ENCODE data around the gene IQSEC3. TPM values are rescaled to one million over a fixed set of nuclear protein-coding genes. Genes with fewer than 3 reads are reported as not detected.
"Not testable (repeated sequence)": the region's sequence is repeated elsewhere in the genome, so short reads cannot be mapped to it uniquely, and the experiment has no call there.

Gene IQSEC3
- total RNA-seq, result 4.6 TPM
- long read RNA-seq, partial matches to known transcripts, result 1 of 4 reads
- long read RNA-seq, other reads (novel, unspliced or antisense), result 3 of 4 reads

DNA sequence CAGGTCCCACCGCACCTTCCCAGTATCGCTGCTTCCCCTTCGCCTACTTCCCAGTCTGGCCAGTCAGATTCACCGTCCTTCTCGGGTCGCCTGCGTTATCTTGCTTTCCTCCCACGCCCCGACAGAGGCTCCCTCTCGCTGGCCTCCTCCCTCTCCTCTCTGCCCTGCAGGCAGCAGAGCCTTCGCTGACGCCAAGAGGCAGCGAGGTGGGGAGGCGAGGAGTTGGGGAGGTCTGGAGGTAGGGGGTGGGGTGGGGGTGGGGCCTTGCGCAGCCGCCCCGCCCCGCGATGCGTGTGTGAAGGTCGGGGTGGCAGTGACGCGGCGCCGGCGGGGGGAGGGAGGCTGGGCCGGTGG lies at the start of gene IQSEC3:
Gene IQSEC3 (plus strand): TSS at position 340 of the 354 bp plus-strand sequence. CDS start 116 bp downstream, outside the sequence.
- intact Hi-C loops (cut with DNase I); H3K4me1 ChIP-seq; H3K4me3 ChIP-seq; H3K27ac ChIP-seq; DNase-seq; H3K36me3 ChIP-seq; H3K9me3 ChIP-seq: not testable (repeated sequence)
- ATAC-seq, result peak; percentile 4
- peaks cover 18% of the 10 kb centered on the region for H3K27me3 ChIP-seq

DNA sequence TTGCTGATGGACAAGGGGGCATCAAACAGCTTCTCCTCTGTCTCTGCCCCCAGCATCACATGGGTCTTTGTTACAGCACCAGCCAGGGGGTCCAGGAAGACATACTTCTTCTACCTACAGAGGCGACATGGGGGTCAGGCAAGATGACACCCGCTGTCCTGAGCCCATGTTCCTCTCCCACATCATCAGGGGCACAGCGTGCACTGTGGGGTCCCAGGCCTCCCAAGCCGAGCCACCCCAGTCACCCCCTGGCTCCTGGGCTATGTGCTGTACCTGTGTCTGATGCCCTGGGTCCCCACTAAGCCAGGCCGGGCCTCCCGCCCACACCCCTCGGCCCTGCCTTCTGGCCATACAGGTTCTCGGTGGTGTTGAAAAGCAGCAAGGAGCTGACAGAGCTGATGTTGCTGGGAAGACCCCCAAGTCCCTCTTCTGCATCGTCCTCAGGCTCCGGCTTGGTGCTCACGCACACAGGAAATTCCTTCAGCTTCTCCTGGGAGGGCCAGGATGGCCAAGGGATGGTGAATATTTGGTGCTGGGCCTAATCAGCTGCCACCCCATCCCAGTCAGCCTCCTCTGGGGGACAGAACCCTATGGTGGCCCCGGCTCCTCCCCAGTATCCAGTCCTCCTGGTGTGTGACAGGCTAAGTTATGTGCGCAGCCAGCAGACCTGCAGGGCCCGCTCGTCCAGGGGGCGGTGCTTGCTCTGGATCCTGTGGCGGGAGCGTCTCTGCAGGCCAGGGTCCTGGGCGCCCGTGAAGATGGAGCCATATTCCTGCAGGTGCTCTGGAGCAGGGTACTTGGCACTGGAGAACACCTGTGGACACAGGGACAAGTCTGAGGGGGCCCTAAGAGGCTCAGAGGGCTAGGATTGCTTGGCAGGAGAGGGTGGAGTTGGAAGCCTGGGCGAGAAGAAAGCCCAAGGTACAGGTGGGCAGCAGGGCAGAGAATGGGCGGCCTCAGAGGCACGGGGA lies 48.9 kb upstream of the IQSEC3 start:
- ATAC-seq; H3K4me3 ChIP-seq; DNase-seq; H3K9me3 ChIP-seq; H3K27ac ChIP-seq; H3K27me3 ChIP-seq; intact Hi-C loops (cut with DNase I): not testable (repeated sequence)
- H3K4me1 ChIP-seq, result peaks cover 23% of the 10 kb centered on the region
- peaks cover 24% of the 10 kb centered on the region for H3K36me3 ChIP-seq

DNA sequence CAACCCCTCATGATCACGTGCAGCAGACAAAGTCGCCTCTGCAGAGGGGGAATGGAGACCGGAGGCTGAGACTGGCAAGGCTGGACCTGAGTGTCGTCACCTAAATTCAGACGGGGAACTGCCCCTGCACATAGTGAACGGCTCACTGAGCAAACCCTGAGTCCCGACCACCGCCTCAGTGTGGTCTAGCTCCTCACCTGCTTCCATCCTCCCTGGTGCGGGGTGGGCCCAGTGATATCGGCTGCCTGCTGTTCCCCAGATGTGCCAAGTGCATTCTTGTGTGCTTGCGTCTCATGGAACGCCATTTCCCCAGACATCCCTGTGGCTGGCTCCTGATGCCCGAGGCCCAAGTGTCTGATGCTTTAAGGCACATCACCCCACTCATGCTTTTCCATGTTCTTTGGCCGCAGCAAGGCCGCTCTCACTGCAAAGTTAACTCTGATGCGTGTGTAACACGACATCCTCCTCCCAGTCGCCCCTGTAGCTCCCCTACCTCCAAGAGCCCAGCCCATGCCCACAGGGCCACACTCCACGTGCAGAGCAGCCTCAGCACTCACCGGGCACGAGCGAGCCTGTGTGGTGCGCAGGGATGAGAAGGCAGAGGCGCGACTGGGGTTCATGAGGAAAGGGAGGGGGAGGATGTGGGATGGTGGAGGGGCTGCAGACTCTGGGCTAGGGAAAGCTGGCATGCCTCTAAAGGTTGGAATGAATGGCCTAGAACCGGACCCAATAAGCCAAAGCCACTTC lies 47.6 kb upstream of the IQSEC3 start:
- H3K27ac ChIP-seq; DNase-seq; H3K4me3 ChIP-seq; H3K9me3 ChIP-seq; H3K27me3 ChIP-seq; intact Hi-C loops (cut with DNase I); ATAC-seq: not testable (repeated sequence)
- H3K4me1 ChIP-seq, result peaks cover 15% of the 10 kb centered on the region
- peaks cover 24% of the 10 kb centered on the region for H3K36me3 ChIP-seq

GRCh38 chr12:19906-20305 lies 46.7 kb upstream of the IQSEC3 start:
- H3K9me3 ChIP-seq; intact Hi-C loops (cut with DNase I); ATAC-seq; DNase-seq; H3K4me3 ChIP-seq; H3K27me3 ChIP-seq; H3K27ac ChIP-seq: not testable (repeated sequence)
- Histone ChIP-seq H3K4me1 (peaks cover 15% of the 10 kb centered on the region), H3K36me3 (peaks cover 24% of the 10 kb centered on the region)

- Histone ChIP-seq H3K4me1 (peaks cover 15% of the 10 kb centered on the region), H3K27me3 (no peaks in the 10 kb centered on the region), H3K4me3 (no peak overlapping the region), H3K27ac (no peak overlapping the region), H3K9me3 (no peaks in the 10 kb centered on the region), H3K36me3 (peaks cover 24% of the 10 kb centered on the region)
- intact Hi-C loops (cut with DNase I), result no loop called here
- no peak for DNase-seq
- peak; percentile 29 for ATAC-seq
- TF ChIP-seq, protein P1, sequence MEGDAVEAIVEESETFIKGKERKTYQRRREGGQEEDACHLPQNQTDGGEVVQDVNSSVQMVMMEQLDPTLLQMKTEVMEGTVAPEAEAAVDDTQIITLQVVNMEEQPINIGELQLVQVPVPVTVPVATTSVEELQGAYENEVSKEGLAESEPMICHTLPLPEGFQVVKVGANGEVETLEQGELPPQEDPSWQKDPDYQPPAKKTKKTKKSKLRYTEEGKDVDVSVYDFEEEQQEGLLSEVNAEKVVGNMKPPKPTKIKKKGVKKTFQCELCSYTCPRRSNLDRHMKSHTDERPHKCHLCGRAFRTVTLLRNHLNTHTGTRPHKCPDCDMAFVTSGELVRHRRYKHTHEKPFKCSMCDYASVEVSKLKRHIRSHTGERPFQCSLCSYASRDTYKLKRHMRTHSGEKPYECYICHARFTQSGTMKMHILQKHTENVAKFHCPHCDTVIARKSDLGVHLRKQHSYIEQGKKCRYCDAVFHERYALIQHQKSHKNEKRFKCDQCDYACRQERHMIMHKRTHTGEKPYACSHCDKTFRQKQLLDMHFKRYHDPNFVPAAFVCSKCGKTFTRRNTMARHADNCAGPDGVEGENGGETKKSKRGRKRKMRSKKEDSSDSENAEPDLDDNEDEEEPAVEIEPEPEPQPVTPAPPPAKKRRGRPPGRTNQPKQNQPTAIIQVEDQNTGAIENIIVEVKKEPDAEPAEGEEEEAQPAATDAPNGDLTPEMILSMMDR (IDR thresholded peaks at IDR 0.05), result no peak
Measured at GRCh38 chr12:20757-21156, 45.8 kb upstream of the IQSEC3 start.

DNA sequence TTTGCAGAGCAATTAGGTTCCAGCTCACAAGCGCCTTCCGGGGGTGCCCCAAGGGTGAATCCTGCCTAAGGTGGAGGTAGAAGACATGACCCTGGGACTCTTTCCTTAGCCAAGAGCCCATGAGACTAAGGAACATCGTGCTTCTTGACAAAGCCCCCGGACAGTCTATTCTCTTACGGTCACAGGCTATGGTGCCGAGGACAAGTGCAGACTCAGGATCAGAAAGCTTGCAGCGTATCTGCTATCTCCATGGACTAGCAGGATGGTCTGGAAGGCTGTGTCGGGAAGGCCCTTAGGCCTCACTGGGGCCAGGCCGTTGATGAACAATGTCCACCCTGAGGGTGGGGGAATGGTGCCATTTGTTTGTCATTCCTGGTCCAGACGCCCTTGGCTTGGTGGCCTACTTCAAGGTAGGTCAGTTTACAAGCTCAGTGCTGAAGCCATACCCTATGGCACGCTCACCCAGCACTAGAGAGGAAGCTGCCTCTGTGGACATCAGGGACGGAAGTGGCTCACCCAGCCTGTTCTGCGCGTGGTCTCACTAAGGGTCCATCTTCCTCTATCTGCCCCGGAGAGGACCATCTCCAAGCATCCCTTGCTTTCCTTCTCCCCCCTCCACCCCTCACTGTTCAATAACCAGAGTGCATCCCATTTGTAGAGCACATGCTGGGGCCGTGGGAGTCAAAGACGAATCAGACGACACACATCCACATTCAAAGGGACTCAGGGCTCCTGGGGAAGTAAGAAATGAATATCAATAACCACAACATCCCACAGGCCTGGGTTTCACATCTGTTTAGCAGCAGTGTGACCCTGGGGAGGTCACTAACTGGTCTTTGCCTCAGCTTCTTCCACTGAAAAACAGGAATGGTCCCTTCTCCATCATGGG lies 45.0 kb upstream of the IQSEC3 start:
- intact Hi-C loops (cut with DNase I), result no loop called here
- Histone ChIP-seq H3K4me3 (no peak overlapping the region), H3K4me1 (peaks cover 15% of the 10 kb centered on the region), H3K36me3 (peaks cover 24% of the 10 kb centered on the region), H3K9me3 (no peaks in the 10 kb centered on the region), H3K27me3 (no peaks in the 10 kb centered on the region), H3K27ac (no peak overlapping the region)
- ATAC-seq (peak; percentile 93), DNase-seq (peak; percentile 73)
- TF ChIP-seq, protein P1 (IDR thresholded peaks at IDR 0.05), result no peak

GRCh38 chr12:22190-22529 lies 44.4 kb upstream of the IQSEC3 start:
- Histone ChIP-seq H3K36me3 (peaks cover 24% of the 10 kb centered on the region), H3K4me3 (no peak overlapping the region), H3K4me1 (peaks cover 15% of the 10 kb centered on the region), H3K9me3 (no peaks in the 10 kb centered on the region), H3K27me3 (no peaks in the 10 kb centered on the region), H3K27ac (no peak overlapping the region)
- DNase-seq, result no peak
- peak; percentile 32 for ATAC-seq
- intact Hi-C loops (cut with DNase I), result no loop called here
- TF ChIP-seq, protein P1 (IDR thresholded peaks at IDR 0.05), result no peak

Measured in upper lobe of right lung (tissue), 1 donor.